SH-SY5Y (cell line): Measurements from ENCODE around the gene ETV3.

Source experiments
- GATA2 ChIP-seq: IDR thresholded peaks from 2 replicates; pipeline ENCODE4 v1.6.1; 2011; ENCODE audit warnings: mild to moderate bottlenecking, low read depth, low read length
- GATA3 ChIP-seq: IDR thresholded peaks from 2 replicates; pipeline ENCODE4 v1.6.1; 2011; ENCODE audit warnings: low read depth, mild to moderate bottlenecking, low read length, moderate library complexity

ETV3 gene

GRCh38 chr1:157081707-157082106 is 56.5 kb downstream of the ETV3 start:
- TF ChIP-seq GATA2, result no peak
- TF ChIP-seq GATA3, result no peak

GRCh38 chr1:157080714-157081113 is 57.5 kb downstream of the ETV3 start:
- no peak for TF ChIP-seq GATA3
- no peak for TF ChIP-seq GATA2

GRCh38 chr1:157077394-157077793 is 60.8 kb downstream of the ETV3 start:
- TF ChIP-seq GATA3 (no peak), GATA2 (no peak)

GRCh38 chr1:157073944-157074685 is 64.1 kb downstream of the ETV3 start:
- peak; percentile 18; the same call in 1 of the 2 replicates for TF ChIP-seq GATA2
- TF ChIP-seq GATA3, result no peak
